ENCODE measurements around the gene GPATCH2. TPM values are rescaled to one million over a fixed set of nuclear protein-coding genes. Genes with fewer than 3 reads are reported as not detected.

GPATCH2 gene
- total RNA-seq, 4 donors from 2014 or later, result 10.4 to 22.7 (median 12.1) TPM

GRCh38 chr1:217478450-217478849 lies 152.4 kb downstream of the GPATCH2 start:
- ATAC-seq (ENCODE audit: low FRiP score) (no peak), DNase-seq (ENCODE audit: low spot score) (no peak)
- no peak for TF ChIP-seq CTCF (IDR thresholded peaks at IDR 0.05)

GRCh38 chr1:217472915-217473314 lies 158.0 kb downstream of the GPATCH2 start:
- DNase-seq (ENCODE audit: low spot score), result no peak
- no peak for TF ChIP-seq CTCF (IDR thresholded peaks at IDR 0.05)
- no peak for ATAC-seq (ENCODE audit: low FRiP score)

- DNase-seq (ENCODE audit: low spot score), result no peak
- TF ChIP-seq CTCF (IDR thresholded peaks at IDR 0.05), result no peak
- ATAC-seq (ENCODE audit: low FRiP score), result no peak
Measured at GRCh38 chr1:217471403-217471802, 159.5 kb downstream of the GPATCH2 start.

GRCh38 chr1:217469983-217470382 lies 160.9 kb downstream of the GPATCH2 start:
- no peak for TF ChIP-seq CTCF (IDR thresholded peaks at IDR 0.05)
- ATAC-seq (ENCODE audit: low FRiP score) (no peak), DNase-seq (ENCODE audit: low spot score) (no peak)

GRCh38 chr1:217465102-217465501 lies 165.8 kb downstream of the GPATCH2 start:
- ATAC-seq (ENCODE audit: low FRiP score), result no peak
- DNase-seq (ENCODE audit: low spot score), result no peak
- TF ChIP-seq CTCF (IDR thresholded peaks at IDR 0.05), result no peak

- ATAC-seq (ENCODE audit: low FRiP score), result no peak
- TF ChIP-seq CTCF (IDR thresholded peaks at IDR 0.05), result no peak
- no peak for DNase-seq (ENCODE audit: low spot score)
Measured at GRCh38 chr1:217462666-217463065, 168.2 kb downstream of the GPATCH2 start.

- DNase-seq (ENCODE audit: low spot score), result no peak
- no peak for ATAC-seq (ENCODE audit: low FRiP score)
- no peak for TF ChIP-seq CTCF (IDR thresholded peaks at IDR 0.05)
Measured at GRCh38 chr1:217462159-217462558, 168.7 kb downstream of the GPATCH2 start.

Data from omental fat pad (tissue), 4 donors.